Stimulated activated memory B cell treated with anti-CD40 and anti-IgM and Interleukin-4, amounts not matched to agents 10 μg/mL and 1 μg/mL and 100 μg/mL, for 72 hours (primary cell): ENCODE results near the gene S1PR4.
"Not testable (repeated sequence)": the region's sequence is repeated elsewhere in the genome, so short reads cannot be mapped to it uniquely, and the experiment has no call there.

Experiments used
- ATAC-seq: fragments of 150-1000 bp; cut with Tn5 transposase; 2 replicates; pipeline ENCODE4 v1.10.0; 2021
- H3K27ac Mint-ChIP-seq: one replicate; pipeline ENCODE4 v1.8.0; 2022; ENCODE audit warnings: mild to moderate bottlenecking, mixed read lengths
- H3K27me3 Mint-ChIP-seq: one replicate; pipeline ENCODE4 v1.8.0; 2022; ENCODE audit warnings: mixed read lengths
- H3K36me3 Mint-ChIP-seq: one replicate; pipeline ENCODE4 v1.8.0; 2022; ENCODE audit warnings: mixed read lengths
- H3K4me1 Mint-ChIP-seq: one replicate; pipeline ENCODE4 v1.8.0; 2022; ENCODE audit warnings: mixed read lengths
- H3K4me3 Mint-ChIP-seq: one replicate; pipeline ENCODE4 v1.8.0; 2022; ENCODE audit warnings: mild to moderate bottlenecking, moderate library complexity, mixed read lengths
- H3K9me3 Mint-ChIP-seq: one replicate; pipeline ENCODE4 v1.8.0; 2022; ENCODE audit warnings: mixed read lengths

Gene S1PR4

GRCh38 chr19:3148503-3148902, 30.1 kb upstream of the S1PR4 start:
- no peaks in the 10 kb centered on the region for H3K36me3 Mint-ChIP-seq
- H3K9me3 Mint-ChIP-seq, result no peaks in the 10 kb centered on the region
- no peak for ATAC-seq
- no peak overlapping the region for H3K4me3 Mint-ChIP-seq
- no peak overlapping the region for H3K27ac Mint-ChIP-seq
- H3K4me1 Mint-ChIP-seq, result peaks cover 25% of the 10 kb centered on the region
- H3K27me3 Mint-ChIP-seq, result peaks cover 28% of the 10 kb centered on the region

- ATAC-seq, result no peak
- peaks cover 28% of the 10 kb centered on the region for H3K27me3 Mint-ChIP-seq
- no peak overlapping the region for H3K4me3 Mint-ChIP-seq
- H3K36me3 Mint-ChIP-seq, result no peaks in the 10 kb centered on the region
- no peak overlapping the region for H3K27ac Mint-ChIP-seq
- peaks cover 25% of the 10 kb centered on the region for H3K4me1 Mint-ChIP-seq
- H3K9me3 Mint-ChIP-seq, result no peaks in the 10 kb centered on the region
Observed at GRCh38 chr19:3149089-3149488, 29.5 kb upstream of the S1PR4 start.

GRCh38 chr19:3149526-3150505, 28.8 kb upstream of the S1PR4 start:
- no peaks in the 10 kb centered on the region for H3K9me3 Mint-ChIP-seq
- no peak for ATAC-seq
- H3K4me3 Mint-ChIP-seq, result no peak overlapping the region
- H3K4me1 Mint-ChIP-seq, result peaks cover 25% of the 10 kb centered on the region
- H3K36me3 Mint-ChIP-seq, result no peaks in the 10 kb centered on the region
- peaks cover 28% of the 10 kb centered on the region for H3K27me3 Mint-ChIP-seq
- H3K27ac Mint-ChIP-seq, result no peak overlapping the region

- ATAC-seq, result no peak
- no peaks in the 10 kb centered on the region for H3K9me3 Mint-ChIP-seq
- no peak overlapping the region for H3K4me3 Mint-ChIP-seq
- H3K36me3 Mint-ChIP-seq, result no peaks in the 10 kb centered on the region
- H3K27me3 Mint-ChIP-seq, result peaks cover 26% of the 10 kb centered on the region
- no peak overlapping the region for H3K27ac Mint-ChIP-seq
- H3K4me1 Mint-ChIP-seq, result peaks cover 22% of the 10 kb centered on the region
Observed at GRCh38 chr19:3150739-3151329, 27.7 kb upstream of the S1PR4 start.

DNA sequence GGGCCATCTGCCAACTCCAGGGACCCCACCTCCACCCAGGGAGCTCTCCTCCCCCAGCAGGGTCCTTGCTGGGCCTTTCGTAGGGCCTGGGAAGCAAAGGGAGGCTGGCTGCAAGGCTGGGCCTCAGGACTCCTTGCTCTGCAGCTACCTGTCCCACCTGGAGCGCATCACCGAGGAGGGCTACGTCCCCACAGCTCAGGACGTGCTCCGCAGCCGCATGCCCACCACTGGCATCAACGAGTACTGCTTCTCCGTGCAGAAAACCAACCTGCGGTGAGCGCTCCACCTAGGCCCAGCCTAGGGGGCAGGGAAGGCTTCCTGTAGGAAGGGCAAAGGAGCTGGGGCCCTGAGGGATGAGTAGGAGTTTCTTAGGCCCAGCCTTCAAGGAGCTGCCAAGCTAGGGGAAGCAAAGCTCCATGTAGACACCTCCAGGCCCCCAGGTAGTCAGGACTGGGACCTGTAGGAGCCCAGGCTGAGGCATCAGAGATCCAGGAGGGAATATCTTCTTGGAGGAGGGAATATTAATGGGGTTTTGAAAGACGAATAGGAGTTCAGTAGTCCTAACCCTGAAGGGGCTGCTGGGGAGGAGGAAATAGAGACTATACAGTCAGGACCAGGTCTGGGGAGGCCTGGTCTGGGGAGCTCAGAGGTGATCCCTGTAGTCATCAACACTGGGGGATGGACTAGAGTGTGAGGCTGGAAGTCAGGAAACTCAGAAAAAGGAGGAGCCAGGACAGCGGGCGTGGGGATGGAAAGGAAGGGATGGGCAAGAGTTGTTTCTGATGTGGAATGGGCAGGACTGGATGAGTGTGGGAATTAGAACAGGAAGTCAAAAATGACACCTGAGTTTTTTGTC, 26.8 kb upstream of the S1PR4 start:
- H3K9me3 Mint-ChIP-seq, result no peaks in the 10 kb centered on the region
- H3K36me3 Mint-ChIP-seq, result no peaks in the 10 kb centered on the region
- peaks cover 16% of the 10 kb centered on the region for H3K27me3 Mint-ChIP-seq
- H3K4me1 Mint-ChIP-seq, result peaks cover 13% of the 10 kb centered on the region
- no peak overlapping the region for H3K4me3 Mint-ChIP-seq
- H3K27ac Mint-ChIP-seq, result no peak overlapping the region
- no peak for ATAC-seq

DNA sequence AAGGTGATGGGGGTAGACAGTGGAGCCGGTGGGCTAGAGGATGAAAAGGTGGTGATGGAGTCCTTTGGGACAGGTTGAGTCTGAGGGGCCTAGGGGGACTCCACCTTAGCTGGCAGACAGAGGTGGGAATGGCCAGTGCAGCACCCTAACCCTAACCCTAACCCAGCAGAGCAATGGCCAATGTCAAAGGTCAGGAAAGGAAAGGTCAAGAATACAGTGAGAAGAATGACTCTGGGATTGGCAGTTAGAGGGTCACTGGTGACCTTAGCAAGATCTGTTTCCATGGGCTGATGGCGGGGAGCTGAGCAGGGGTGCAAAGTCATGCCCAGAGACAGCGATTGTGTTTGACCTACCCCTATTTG, 26.2 kb upstream of the S1PR4 start:
- peaks cover 11% of the 10 kb centered on the region for H3K27me3 Mint-ChIP-seq
- H3K27ac Mint-ChIP-seq, result no peak overlapping the region
- no peaks in the 10 kb centered on the region for H3K9me3 Mint-ChIP-seq
- H3K4me3 Mint-ChIP-seq, result no peak overlapping the region
- no peaks in the 10 kb centered on the region for H3K36me3 Mint-ChIP-seq
- peaks cover 9% of the 10 kb centered on the region for H3K4me1 Mint-ChIP-seq
- ATAC-seq, result no peak

GRCh38 chr19:3153286-3154230, 25.0 kb upstream of the S1PR4 start:
- Mint-ChIP-seq H3K4me3 (no peak overlapping the region), H3K27ac (no peak overlapping the region), H3K27me3 (peaks cover 11% of the 10 kb centered on the region), H3K9me3 (no peaks in the 10 kb centered on the region), H3K4me1 (peaks cover 11% of the 10 kb centered on the region), H3K36me3 (no peaks in the 10 kb centered on the region)
- no peak for ATAC-seq

- not testable (repeated sequence) for H3K4me3 Mint-ChIP-seq
Observed at GRCh38 chr19:3154447-3154846, 24.1 kb upstream of the S1PR4 start.

GRCh38 chr19:3154957-3155736, 23.4 kb upstream of the S1PR4 start:
- peaks cover 2% of the 10 kb centered on the region for H3K9me3 Mint-ChIP-seq
- peak; percentile 97 for ATAC-seq
- no peak overlapping the region for H3K4me3 Mint-ChIP-seq

More at GRCh38 chr19:3154447-3154846, 24.1 kb upstream of the S1PR4 start:
- H3K27me3 Mint-ChIP-seq, H3K27ac Mint-ChIP-seq, H3K36me3 Mint-ChIP-seq, H3K4me1 Mint-ChIP-seq, ATAC-seq, H3K9me3 Mint-ChIP-seq: not testable (repeated sequence)

DNA sequence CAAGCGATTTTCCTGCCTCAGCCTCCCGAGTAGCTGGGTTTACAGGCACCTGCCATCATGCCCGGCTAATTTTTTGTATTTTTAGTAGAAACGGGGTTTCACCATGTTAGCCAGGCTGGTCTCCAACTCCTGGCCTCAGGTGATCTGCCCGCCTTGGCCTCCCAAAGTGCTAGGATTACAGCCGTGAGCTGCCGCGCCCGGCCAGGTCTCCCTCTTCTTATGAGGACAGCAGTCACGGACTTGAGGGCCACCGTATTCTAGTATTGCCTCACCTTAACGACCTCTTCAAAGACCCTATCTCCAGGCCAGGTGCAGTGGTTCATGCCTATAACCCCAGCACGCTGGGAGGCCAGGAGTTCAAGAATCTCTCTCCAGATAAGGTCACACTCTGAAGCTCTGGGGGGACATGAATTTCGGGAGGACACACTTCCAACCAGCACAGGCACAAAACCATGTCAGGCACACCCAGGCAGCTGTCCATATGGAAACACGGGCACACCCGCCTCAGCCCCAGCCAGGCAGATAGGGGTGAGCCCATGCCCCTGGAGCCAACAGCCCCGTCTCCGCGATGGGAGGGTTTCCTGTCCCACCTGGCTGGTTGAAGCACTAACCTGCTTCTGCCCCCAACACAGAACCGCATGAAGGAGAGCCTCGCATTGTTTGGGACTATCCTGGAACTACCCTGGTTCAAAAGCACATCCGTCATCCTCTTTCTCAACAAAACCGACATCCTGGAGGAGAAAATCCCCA, 21.3 kb upstream of the S1PR4 start:
- Mint-ChIP-seq H3K4me1 (peaks cover 4% of the 10 kb centered on the region), H3K4me3 (no peak overlapping the region), H3K27ac (no peak overlapping the region), H3K9me3 (peaks cover 3% of the 10 kb centered on the region), H3K27me3 (no peaks in the 10 kb centered on the region), H3K36me3 (peaks cover 5% of the 10 kb centered on the region)
- ATAC-seq, result no peak

More at GRCh38 chr19:3154957-3155736, 23.4 kb upstream of the S1PR4 start:
- Mint-ChIP-seq H3K27me3 (no peaks in the 10 kb centered on the region), H3K4me1 (peaks cover 4% of the 10 kb centered on the region), H3K27ac (no peak overlapping the region), H3K36me3 (peaks cover 2% of the 10 kb centered on the region)

DNA sequence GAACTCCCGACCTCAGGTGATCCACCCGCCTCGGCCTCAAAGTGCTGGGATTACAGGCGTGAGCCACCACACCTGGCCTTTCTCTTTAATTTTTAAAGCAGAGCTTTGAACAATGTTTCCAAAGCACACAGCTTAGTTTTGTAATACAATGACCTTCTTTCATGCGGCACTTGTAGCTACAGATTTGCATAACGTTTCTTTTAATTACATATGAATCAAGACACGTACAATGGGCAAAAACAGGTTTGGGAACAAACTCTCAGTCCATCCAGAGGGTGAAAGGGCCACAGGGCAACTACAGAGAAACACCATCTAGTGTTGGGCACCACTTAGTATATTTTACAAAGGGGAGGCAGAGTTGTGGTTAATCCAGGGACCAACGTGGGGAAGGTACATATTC, 19.0 kb upstream of the S1PR4 start:
- Mint-ChIP-seq H3K27me3 (no peaks in the 10 kb centered on the region), H3K27ac (no peak overlapping the region), H3K9me3 (peaks cover 3% of the 10 kb centered on the region), H3K4me3 (no peak overlapping the region), H3K36me3 (peaks cover 5% of the 10 kb centered on the region), H3K4me1 (peaks cover 14% of the 10 kb centered on the region)
- no peak for ATAC-seq

DNA sequence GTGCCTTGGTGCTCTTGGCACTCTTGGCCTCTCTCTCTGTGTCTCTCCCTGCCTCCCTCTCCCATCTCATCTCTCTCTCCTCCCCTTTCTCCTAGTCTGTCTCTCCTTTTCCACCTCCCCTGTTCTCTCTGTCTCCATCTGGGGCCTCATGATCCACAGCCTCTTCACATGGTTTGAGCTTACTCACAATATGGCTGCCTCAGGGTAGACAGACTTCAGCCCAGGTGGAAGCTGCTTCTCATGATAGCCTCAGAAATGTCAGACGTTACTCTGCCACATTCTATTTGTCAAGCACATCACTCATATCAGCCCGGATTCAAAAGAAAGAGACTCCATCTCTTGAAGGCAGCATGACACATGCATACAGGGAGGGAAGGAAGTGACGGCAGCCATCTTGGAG, 18.4 kb upstream of the S1PR4 start:
- H3K4me1 Mint-ChIP-seq, result peaks cover 15% of the 10 kb centered on the region
- H3K9me3 Mint-ChIP-seq, result peaks cover 3% of the 10 kb centered on the region
- no peak overlapping the region for H3K27ac Mint-ChIP-seq
- no peak overlapping the region for H3K4me3 Mint-ChIP-seq
- peaks cover 5% of the 10 kb centered on the region for H3K36me3 Mint-ChIP-seq
- ATAC-seq, result no peak
- H3K27me3 Mint-ChIP-seq, result no peaks in the 10 kb centered on the region

DNA sequence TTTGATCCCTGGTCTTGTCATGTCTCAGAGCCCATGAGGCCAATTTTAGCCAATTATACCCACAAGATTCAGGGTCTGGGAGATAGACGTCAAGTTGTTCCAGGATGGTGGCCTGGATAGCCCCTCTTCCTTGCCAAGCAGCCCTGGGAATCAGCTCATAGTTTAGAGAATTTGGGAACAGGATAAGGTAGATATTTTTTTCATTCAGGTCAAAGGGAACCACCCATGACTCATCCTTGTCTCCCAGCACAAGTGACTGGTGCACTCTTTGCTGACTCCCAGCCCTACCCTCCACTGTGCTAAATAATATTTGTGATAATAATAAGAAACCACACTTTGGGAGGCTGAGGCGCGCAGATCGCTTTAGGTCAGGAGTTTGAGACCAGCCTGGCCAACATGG, 17.1 kb upstream of the S1PR4 start:
- Mint-ChIP-seq H3K9me3 (peaks cover 7% of the 10 kb centered on the region), H3K27me3 (no peaks in the 10 kb centered on the region), H3K27ac (no peak overlapping the region), H3K4me3 (no peak overlapping the region), H3K4me1 (peaks cover 20% of the 10 kb centered on the region), H3K36me3 (peaks cover 5% of the 10 kb centered on the region)
- ATAC-seq, result no peak
